Islet precursor cell (in vitro differentiated cells): ENCODE measurements around the gene PRKRIP1.
"Not testable (repeated sequence)": the region's sequence is repeated elsewhere in the genome, so short reads cannot be mapped to it uniquely, and the experiment has no call there.

Experiments used
- DNase-seq: peaks from one replicate; pipeline ENCODE4 v3.0.0-alpha.2; 2018

Gene PRKRIP1

GRCh38 chr7:102395873-102396709 is at the start of gene PRKRIP1:
Gene PRKRIP1, plus strand, starts transcription at chr7:102396363. Its CDS starts 49 bp downstream, at chr7:102396412.
- peak; percentile 98 for DNase-seq

- not testable (repeated sequence) for DNase-seq
These were observed 49.2 kb upstream of the PRKRIP1 start for GRCh38 chr7:102346983-102347382.

GRCh38 chr7:102356344-102356743 is 39.8 kb upstream of the PRKRIP1 start, which contains the start of gene SPDYE6:
Gene SPDYE6, minus strand, starts transcription at chr7:102356444. Its CDS starts 421 bp downstream, at chr7:102356023.
- not testable (repeated sequence) for DNase-seq

- DNase-seq, result peak; percentile 99
These were observed 32.4 kb upstream of the PRKRIP1 start for GRCh38 chr7:102363549-102364393.

- DNase-seq, result not testable (repeated sequence)
These were observed 31.7 kb upstream of the PRKRIP1 start for GRCh38 chr7:102364394-102364886.

- DNase-seq, result not testable (repeated sequence)
These were observed 30.8 kb upstream of the PRKRIP1 start for GRCh38 chr7:102365390-102365789.

- DNase-seq, result not testable (repeated sequence)
These were observed 26.1 kb upstream of the PRKRIP1 start for GRCh38 chr7:102370038-102370437.

GRCh38 chr7:102372796-102373195 is 23.4 kb upstream of the PRKRIP1 start:
- DNase-seq, result not testable (repeated sequence)

GRCh38 chr7:102376964-102377466 is 19.1 kb upstream of the PRKRIP1 start:
- DNase-seq, result no peak

- DNase-seq, result not testable (repeated sequence)
These were observed 15.3 kb upstream of the PRKRIP1 start for GRCh38 chr7:102380837-102381236.

- not testable (repeated sequence) for DNase-seq
These were observed 14.3 kb upstream of the PRKRIP1 start for GRCh38 chr7:102381696-102382425.

- DNase-seq, result no peak
These were observed 9.1 kb upstream of the PRKRIP1 start for GRCh38 chr7:102387064-102387463.

- DNase-seq, result peak; percentile 9
These were observed 6.4 kb upstream of the PRKRIP1 start for GRCh38 chr7:102389810-102390209.

GRCh38 chr7:102390697-102391484 is 5.3 kb upstream of the PRKRIP1 start:
- peak; percentile 91 for DNase-seq

GRCh38 chr7:102392330-102392729 is 3.8 kb upstream of the PRKRIP1 start:
- peak; percentile 24 for DNase-seq

- peak; percentile 95 for DNase-seq
These were observed 2.7 kb upstream of the PRKRIP1 start for GRCh38 chr7:102393467-102393866.

- DNase-seq, result no peak
These were observed 631 bp upstream of the PRKRIP1 start for GRCh38 chr7:102395592-102395872.

- no peak for DNase-seq
These were observed 502 bp downstream of the PRKRIP1 start for GRCh38 chr7:102396710-102397019.

GRCh38 chr7:102398543-102398942 is 2.4 kb downstream of the PRKRIP1 start:
- DNase-seq, result peak; percentile 1

GRCh38 chr7:102400360-102400759 is 4.2 kb downstream of the PRKRIP1 start:
- peak; percentile 5 for DNase-seq

- DNase-seq, result no peak
These were observed 7.4 kb downstream of the PRKRIP1 start for GRCh38 chr7:102403563-102403962.
